HG02870 (cell line): Measurements from ENCODE around the gene EIF2S1.

Source experiments
- ATAC-seq: cut with Tn5 transposase; IDR thresholded peaks from one replicate; pipeline ENCODE4 v1.9.1; 2021; ENCODE audit warnings: mild to moderate bottlenecking, moderate library complexity; ENCODE audit not compliant: unreplicated experiment

Gene EIF2S1

GRCh38 chr14:67432050-67432564 lies 72.0 kb downstream of the EIF2S1 start:
- no peak for ATAC-seq

GRCh38 chr14:67435603-67436002 lies 75.5 kb downstream of the EIF2S1 start:
- ATAC-seq = no peak
